ENCODE data around the gene ZNF451.
A peak's percentile ranks its signal among the peaks of the same experiment; 100 is the strongest.

Gene ZNF451

DNA sequence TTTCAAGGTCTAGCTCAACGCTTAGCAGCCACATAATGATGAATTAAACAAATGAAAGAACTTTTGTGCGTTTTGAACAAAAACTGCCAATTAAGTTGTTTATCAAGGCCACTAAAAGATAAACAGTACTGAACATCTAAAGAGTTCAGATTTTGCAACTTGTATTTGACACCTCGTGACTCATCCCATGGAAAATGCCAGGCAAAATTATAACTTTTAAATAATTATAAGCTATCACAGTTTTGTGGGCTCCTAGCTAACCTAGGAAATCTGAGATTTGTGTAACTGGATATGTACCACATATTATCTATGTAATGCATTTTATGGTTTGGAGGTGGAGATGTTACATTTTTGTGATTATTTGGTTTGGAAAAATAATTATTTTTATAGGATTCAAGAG, 72.5 kb downstream of the ZNF451 start:
- no peak for DNase-seq

DNA sequence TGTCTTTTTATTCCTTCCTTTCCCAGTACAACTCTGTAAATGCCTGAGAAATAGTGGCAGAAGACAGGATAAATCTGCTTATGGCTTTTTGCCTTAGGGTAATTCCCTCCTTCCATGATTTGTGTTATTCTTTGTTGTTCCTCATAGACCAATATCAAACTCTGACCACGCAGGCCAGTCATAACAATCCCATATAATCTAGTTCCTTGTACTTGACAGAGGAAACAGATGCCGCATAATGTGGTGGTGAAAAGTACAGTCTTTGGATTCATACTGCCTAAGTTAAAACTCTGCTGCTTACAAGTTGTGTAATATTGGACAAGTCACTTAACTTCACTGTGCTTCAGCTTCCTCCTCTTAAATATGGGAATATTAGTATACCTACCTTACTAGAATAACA, 74.0 kb downstream of the ZNF451 start:
- no peak for DNase-seq

DNA sequence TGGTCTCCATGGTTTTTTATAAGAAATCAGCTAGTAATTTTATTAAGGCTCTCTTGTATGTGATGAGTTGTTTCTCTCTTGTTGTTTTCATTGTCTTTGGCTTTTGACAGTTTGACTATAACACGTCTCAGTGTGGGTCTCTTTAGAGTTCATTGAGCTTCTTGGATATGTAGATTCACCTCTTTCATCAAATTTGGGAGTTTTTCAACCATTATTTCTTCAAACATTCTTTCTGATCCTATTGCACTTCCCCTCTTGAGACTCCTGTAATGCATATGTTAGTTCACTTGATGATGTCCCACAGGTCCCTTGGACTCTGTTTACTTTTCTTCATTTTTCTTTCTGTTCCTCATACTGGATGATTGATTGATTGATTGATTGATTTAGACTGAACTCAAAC, 75.1 kb downstream of the ZNF451 start:
- no peak for DNase-seq

DNA sequence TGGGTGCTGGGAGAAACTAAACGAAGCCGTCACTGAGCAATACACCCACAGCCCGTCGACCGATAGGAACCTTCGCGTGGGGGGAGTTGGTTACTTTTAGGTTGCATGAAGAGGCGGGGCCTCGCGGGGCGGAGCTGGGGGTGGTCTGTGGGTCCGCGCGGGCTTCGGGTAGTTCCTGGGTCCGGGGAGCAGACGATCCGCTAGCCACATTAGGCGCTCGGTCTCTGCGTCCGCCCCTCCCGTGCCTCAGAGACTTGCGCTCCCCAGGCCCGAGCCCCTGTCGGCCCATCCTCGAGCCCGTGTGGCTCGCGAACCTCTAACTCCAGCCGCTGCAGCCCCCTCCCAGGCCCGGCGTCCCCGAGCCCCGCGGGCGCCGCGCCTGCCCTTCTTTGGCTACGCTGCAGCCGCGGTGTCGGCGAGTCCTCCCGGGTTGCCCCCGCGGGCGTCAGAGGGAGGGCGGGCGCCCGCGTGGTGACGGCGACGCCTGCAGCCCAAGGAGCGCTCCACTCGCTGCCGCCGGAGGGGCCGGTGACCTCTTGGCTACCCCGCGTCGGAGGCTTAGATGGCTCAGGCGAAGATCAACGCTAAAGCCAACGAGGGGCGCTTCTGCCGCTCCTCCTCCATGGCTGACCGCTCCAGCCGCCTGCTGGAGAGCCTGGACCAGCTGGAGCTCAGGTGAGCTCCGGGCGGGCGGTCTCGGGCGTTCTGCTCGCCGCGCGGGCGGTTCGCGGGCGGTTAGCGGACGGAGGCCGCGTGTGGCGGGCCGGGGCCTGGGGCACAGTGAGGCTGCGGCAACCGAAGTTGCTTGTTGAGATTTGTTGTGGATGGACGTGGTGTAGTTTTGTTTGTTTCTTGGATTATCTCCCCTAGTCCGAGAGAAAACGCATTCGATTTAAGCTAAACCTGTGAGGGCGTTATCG, 82.4 kb downstream of the ZNF451 start, which contains the start of gene BAG2:
BAG2 (plus strand) TSS at position 191 of the 920 bp plus-strand sequence; CDS start at position 563, 372 bp downstream.
- DNase-seq = peak; percentile 85

DNA sequence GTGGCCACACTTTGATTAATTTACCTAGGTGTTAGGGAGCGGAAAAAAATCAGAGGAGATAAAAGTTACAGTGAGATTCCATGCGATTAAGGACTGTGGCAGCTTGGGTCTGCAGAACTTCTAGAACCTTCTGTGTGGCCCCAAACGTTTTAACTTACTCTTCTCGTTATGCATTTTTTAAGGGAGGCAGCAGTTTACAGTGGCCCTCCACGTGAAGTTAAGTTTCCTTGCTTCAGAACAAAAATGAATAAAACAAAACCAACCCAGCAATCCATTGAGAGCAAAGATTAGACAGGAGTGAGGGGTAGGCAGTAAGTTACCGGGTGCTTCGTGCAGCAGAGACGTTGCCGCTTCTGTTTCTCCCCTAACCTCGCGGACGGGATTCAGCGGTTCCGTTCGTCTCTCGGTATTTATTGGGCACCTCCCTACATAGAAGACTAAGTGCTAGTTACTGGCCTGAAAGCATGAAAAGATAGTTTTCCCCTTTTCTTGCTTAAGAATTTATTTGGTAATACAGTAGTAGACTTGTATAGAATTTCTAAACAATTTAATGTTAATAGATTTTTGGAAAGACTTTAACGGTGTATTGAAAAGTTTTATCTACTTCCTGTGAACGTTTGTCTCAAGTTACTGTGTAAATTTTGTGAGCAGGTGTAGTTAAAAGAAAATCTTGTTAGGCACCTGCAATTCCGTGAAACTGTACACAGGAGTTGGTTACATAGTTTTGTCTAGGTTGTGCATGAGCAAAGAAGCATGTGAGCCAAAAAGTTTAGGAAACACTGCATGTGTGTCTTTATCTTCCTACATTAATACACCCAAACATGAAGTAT, 83.3 kb downstream of the ZNF451 start:
- peak; percentile 41 for DNase-seq

DNA sequence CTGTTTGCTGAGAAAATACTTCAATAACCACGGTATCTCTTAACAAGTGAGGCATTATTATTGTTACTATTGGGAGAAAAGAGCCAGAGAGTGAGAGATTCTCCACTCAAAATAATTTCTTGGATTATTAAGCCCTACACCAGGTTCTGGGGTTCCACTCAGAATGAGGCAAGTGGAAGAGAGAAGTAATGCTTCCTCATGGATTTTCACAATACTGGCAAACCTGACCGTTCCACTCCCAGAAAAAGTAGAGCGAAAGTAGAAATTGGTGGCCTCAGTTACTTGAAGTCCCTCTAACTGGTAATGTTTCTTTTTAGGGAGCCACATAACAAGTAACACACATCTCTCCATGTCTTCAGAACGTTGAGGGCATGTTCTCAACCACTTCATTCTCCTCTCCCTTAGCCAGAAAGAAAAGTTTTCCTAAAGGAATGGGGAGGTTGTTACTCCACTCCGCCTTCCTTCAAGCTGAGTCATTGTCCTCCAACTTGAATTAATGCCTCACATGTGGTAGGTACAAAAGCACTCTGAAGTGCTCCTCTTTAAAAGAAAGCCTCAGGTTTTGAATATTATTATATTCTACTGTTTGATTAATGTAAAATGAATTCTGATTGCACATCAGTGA, 84.0 kb downstream of the ZNF451 start:
- DNase-seq = no peak

DNA sequence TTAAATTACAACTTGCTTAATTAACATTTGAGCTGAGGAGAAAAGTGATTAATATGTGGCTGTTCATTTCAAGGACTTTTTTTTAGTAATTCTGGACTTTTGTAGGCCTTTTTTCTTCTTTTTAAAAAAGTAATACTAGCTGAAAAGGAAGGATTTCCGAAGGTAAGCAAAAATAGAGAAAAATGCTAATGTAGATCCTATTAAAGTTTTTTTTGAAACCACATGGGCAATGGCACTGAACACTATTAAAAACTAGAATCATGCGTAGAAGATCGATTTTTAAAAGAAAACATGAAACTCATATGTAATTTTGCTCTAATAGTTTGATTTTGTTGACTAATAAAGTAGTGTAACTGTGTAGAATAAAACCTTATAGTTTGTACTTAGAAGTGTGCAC, 84.5 kb downstream of the ZNF451 start:
- no peak for DNase-seq

DNA sequence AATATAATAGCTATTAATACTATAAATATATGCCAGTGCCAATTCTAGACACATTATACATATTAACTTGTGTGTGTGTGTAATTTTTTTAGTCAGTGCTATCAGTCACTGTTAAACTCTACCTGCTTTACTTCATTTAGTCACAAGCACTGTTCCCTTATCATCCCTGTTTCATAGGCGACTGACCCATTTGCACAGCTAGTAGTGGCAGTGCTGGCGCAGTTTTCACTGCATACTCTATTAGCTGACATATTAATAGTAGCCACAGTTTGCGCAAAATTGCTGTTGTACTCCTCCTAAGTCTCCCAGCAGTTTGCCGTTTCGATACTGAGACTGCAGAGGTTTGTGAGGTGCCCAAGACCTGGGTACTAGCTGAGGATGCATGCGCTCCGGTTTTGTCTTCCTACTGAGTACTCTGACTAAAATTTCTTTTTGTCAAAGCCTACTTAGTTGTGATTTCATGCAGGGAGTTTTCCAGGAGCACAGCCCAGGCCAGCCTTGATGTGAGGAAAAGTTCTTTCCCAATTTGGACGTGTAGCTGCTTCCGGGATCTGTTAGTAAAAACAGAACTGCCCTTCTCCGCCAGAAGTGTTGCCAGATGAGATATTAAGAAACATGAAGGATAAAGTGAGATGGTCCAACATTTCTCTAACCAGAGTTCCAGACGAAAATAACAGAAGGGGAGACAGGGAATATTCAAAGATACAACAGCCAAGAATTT, 87.7 kb downstream of the ZNF451 start:
- DNase-seq = no peak

DNA sequence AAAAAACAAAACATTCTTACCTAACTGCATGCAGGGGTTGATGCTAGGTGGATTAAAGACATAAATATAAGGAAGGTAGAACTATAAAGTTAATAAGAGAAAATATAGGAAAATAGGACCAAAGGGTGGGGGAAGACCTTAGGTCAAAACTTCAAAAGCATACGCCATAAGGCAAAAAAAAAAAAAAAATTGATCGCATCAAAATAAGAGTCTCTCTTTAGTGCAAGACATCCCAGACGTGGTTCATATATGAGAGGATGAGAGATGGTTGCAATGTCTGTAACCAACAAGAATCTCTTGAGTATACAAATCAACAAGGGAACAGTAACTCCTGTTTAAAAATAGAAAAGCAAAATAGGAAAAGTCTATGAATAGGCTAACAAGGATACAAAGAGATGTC, 90.6 kb downstream of the ZNF451 start:
- no peak for DNase-seq

DNA sequence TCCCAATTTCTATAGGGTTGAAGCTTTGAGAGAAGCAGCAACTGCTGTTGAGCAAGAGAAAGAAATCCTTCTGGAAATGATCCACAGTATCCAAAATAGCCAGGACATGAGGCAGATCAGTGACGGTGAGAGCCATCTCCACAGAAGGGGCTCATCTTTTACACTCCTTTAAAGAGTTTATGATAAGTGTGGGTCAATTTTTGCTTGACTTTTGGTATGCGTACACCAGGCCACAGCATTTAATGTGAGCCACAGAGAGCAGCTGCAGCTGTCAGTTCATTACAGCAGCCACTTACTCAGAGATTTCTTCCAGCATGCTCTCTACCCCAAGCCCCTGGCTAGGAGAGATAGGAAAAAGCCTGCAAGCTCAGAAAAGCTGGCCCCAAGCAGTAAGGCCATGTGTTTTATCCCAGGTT, 92.0 kb downstream of the ZNF451 start:
- no peak for DNase-seq

DNA sequence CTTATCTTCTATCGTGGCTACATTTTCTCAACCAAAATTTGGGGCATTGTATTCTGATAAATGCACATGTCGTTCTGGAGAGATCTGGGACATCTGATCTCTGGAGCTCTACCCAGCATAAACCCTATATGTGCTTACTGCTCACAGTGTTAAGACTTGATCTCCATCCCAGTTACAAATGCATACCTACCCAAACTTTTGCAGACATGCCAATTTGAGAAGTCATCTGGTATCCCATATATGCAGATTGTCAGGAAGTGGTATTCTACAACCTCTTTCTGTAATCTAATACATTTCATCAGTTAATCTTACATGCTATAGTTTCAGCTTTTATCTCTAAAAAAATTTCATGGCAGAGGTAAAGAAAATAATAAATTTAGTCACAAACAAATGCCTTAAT, 93.3 kb downstream of the ZNF451 start:
- DNase-seq = no peak

DNA sequence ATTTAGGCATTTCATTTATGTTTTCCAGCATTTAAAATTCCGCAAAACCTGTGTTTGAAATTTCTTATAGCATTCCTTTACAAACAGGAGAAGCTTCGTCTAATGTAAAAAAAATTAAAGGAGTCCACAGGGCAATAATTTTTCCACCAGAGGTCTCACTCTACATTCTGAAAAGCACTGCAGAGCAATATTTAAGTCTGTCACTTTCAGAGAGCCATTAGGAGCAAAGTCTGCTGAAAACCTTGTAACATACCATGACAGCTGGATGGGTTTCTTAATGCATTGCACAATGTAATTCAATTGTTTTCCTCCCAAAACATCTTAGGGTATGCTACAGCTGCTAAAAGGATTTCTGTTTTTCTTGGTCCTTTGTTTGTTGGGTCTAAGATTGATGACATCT, 100.2 kb downstream of the ZNF451 start:
- no peak for DNase-seq

DNA sequence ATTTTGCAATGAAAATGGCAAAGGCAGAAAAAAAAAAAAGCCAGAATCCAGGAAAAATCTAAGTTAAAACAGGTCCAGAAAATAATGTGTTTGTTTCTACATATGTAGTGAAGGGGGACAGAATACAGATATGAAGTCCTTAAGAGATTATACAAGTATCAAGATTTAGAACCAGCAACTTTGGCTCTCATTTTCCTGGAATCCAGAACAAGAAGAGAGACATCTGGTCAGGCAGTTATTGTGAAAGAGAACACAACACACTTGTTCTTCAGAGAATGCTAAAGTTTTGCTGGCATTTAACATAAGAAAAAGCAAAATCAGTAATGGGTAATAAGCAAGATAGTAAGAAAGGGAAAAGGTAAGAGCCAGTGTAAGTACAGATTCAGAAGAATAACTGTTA, 103.2 kb downstream of the ZNF451 start:
- DNase-seq = no peak

DNA sequence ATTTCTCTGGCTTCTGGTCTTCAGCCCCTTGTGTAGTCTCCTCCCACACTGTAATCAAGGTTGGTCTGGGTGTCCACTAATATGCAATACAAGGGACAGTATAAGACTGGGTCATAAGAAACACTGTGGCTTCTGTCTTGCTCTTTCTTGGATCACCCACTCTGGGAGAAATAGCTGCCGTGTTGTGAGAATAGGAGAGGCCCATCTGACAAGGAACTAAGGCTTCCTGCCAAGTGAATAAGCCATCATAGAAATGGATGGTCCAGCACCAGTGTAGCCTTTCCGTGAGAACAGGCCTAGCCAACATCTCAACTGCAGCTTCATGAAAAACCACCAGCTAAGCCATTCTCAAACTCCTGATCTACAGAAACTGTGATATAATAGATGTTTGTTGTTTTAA, 105.5 kb downstream of the ZNF451 start:
- DNase-seq = no peak

DNA sequence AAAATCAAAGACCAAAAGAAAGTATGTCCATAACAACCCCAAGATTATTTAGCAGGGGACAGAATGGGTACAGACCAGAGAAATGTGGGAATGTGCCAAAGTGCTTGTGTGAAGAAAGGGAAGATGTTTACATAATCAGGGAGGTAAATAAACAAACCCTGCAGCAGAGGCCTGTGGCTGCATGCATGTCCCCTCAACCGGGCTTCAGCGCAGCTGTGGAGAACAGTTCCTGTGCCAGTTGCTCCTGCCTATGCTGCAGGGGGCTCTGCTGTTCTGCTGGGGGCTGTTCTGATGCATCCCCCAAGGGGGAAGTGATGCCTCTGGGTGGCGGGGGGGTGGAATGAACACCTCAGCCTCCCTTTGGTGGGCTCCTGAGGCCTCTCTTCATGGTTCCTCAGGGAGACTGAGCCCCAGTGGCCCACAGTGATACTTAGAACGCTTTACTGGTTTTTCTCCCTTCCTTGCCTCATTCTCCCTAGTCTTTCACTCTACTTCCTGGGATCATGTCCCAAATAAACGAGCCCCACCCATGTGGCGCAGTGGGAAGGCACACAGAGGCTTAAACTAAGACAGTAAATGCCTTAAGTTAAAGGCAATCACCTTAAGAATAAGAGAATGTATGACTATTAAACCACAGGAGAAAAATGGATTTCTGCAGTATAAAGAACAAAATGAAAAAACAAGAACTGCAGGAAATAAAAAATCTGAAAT, 109.1 kb downstream of the ZNF451 start:
- no peak for DNase-seq

DNA sequence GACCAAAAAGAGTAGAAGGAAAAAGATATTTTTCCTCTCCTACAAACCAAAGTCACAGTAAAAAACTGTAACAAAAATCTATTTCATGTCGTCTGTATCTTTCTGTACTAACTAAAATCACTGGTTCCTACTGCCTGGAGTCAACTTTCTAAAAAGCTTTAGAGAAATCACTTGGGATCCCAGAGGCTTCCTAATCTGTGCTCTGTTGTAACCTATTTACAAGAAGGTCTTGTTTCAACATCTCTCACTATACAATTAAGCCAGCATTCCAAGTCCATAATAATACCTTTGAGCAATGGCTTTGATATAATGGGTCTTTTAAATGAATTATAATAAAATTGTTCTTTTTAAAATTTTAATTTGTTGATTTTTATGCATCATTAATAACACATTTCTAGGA, 111.7 kb downstream of the ZNF451 start:
- DNase-seq = no peak

DNA sequence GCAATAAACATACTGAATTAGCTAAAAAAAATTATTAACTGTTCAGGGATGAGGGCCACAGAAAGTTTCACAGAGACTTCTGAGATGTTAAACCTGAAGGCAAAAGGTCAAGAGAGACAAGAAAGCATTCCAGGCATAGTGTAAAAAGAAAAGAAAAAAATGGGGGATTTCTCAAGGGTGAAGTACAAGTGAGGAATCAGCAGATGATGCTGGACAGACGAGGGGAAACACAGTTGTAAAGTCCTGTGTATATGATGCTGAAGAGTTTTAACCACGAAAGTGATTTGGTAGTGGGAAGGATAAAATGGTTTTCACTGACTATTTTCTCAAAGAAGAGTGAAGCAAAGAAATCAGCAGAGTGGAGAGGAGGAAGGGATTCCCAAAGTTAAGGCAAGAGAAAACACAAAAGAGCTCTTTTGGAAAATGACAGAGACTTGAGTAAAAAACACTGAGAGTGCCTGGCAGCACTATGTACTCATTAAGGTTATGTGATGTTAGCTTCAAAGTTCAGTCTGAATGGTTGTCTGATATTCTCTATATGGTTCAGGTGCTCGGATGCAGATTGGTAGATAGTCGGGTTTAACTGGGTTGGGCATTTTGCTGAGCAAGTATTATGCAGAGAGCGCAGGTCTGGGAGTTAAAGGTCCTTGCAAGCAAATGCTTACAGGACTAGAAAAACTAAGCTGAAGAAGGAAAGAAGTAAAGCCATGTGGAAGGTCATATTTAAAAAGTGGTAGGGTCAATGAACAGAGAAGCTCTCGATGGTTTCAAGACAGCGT, 115.8 kb downstream of the ZNF451 start:
- no peak for DNase-seq

DNA sequence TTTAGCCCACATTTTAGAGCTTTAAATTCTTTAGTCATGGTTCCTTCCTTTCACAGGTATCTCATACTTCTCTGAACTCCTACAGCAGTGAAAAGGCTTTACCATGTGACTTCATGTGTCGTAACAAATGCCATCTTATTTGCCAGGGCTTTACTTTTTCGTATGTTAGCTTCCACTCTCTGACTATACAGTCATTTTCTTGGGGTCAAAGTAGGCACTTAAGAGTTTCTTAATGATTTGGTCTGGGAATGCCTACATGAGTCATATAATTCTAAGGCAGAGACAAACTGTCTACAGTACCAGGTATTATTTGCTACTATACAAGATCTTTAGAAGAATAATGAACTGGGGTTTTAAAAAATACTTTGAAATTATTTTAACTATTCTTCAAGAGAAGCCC, 117.2 kb downstream of the ZNF451 start:
- no peak for DNase-seq

DNA sequence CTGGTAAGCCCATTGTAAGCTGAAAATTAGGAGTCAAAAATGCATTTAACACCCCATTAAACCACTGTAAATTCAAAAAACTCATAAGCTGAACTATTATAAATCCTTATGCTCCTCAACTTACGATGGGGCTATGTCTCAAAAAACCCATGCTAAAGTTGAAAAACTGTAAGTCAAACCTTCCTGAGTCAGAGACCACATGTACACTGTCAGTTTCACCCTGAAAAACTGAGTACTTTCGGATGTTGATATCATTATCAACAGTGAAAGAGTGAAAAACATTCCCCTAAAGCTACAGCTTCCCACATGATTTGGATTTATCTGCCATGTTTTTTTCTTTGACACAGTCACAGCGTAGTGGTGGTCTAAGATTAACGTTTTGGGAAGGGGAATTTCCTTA, 117.9 kb downstream of the ZNF451 start:
- no peak for DNase-seq

DNA sequence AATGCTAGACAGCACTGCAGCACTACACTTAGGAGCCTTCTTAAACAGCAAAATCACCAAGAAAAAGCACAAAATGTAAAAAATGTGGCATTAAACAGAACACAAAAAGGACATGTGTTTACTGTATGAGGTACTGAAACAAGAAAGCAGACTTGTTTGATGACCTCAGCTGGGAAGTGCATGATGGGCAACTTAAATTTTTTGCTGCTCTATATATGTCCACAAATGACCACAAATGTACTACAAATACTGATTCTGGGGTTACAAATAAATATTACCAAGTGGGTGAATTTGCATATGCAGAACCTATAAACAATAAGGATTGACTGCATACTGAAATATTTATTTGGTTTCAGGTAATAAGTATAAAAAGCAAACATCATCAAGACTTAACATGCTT, 119.0 kb downstream of the ZNF451 start:
- no peak for DNase-seq

DNA sequence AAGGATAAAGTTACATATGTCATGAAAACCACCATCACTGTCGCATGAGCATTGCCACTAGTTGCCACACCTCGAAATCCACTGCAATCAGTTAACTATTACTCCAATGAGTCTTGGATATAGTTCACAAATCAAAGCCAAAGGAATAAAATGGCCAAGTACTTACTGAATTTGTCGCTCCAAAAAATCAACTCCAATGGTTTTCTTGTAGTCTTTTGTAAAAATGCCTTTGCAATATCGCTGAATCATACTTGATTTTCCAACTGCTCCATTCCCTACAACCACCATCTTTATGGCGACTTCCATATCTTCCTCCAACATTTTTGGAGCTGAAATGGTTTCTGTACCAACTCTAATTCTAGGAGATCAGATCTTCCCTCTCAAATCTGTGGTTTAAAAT, 120.1 kb downstream of the ZNF451 start:
- no peak for DNase-seq
